GM21528 (cell line): ENCODE measurements around the gene MAPK8.
A peak's percentile ranks its signal among the peaks of the same experiment; 100 is the strongest.

Experiments
- ATAC-seq: cut with Tn5 transposase; IDR thresholded peaks from one replicate; pipeline ENCODE4 v1.9.1; 2021; ENCODE audit warnings: mild to moderate bottlenecking, moderate library complexity; ENCODE audit not compliant: unreplicated experiment, low FRiP score

MAPK8 gene

DNA sequence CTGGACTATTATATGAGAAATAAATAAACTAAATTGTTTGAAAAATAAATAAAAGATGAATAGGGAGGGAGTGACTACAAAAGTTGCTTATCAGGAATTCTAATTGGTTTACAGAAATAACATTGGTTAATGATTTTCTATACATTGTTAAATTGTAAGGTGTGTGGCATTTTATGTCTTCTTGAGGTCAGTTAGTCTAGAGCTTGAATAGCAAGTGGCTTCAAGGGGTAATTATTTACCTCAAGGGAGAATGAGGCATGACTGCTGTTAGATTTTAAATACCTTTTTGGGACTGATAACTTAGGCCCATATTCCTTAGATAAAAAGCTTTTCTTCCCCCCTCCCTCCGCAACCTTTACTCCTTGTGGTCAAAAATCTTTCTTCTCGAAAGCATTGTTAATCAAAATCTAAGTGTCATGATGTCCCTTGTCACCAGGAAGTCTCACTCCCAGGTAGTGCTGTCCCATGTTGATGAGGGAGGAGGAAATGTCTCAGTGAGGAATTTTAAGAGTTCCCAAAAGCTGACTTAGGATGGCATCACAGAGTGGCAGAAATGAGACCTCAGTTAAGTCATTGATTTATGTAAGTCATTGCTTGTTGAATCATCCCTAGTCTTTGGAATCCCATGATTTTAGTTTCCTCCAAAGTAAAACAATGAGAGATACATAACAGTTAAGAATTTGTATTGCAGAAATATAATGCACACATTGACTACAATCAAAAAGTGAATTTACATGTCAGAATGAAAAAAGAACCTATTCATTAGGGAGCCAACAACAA is 71.5 kb downstream of the MAPK8 start:
- no peak for ATAC-seq

- ATAC-seq: no peak
Measured at GRCh38 chr10:48378675-48379074, 72.2 kb downstream of the MAPK8 start.

- no peak for ATAC-seq
Measured at GRCh38 chr10:48381971-48382370, 75.5 kb downstream of the MAPK8 start.

DNA sequence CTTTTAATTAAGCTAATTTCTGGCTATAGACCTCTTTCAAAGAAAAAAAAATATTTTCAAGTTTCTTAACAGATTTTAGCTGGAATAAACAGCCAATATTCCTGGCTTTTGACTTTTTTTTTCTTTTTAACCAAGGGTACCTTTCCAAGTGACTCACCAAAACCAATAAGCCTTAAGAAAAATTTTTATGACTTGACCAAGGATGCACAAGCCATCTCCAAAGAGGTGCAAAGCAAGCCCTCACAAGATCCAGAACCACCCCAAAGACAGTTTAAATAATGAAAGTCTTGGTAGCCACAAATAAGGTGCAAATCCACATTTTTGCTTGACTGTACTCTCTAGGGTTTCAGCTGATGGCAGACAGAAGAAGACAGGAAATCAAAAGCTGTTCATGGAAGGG is 76.5 kb downstream of the MAPK8 start:
- no peak for ATAC-seq

GRCh38 chr10:48383393-48383792 is 76.9 kb downstream of the MAPK8 start:
- no peak for ATAC-seq

DNA sequence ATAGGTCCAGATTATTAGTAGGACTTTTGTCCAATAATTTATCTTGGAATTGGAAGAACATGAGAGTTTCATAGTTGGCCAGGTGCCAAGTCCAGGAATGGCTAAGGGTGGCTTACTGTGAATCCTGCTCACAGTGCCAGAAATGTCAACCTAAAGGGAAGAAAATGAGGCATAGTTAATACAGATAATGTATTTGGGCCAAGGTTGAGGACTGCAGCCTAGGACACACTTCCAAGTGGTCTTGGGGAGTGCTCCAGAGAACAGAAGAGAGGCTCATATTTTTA is 78.2 kb downstream of the MAPK8 start:
- ATAC-seq: no peak

- ATAC-seq: no peak
Measured at GRCh38 chr10:48389272-48389671, 82.8 kb downstream of the MAPK8 start.

GRCh38 chr10:48389846-48390557 is 83.5 kb downstream of the MAPK8 start:
- no peak for ATAC-seq

GRCh38 chr10:48390558-48390871 is 84.0 kb downstream of the MAPK8 start:
- no peak for ATAC-seq

DNA sequence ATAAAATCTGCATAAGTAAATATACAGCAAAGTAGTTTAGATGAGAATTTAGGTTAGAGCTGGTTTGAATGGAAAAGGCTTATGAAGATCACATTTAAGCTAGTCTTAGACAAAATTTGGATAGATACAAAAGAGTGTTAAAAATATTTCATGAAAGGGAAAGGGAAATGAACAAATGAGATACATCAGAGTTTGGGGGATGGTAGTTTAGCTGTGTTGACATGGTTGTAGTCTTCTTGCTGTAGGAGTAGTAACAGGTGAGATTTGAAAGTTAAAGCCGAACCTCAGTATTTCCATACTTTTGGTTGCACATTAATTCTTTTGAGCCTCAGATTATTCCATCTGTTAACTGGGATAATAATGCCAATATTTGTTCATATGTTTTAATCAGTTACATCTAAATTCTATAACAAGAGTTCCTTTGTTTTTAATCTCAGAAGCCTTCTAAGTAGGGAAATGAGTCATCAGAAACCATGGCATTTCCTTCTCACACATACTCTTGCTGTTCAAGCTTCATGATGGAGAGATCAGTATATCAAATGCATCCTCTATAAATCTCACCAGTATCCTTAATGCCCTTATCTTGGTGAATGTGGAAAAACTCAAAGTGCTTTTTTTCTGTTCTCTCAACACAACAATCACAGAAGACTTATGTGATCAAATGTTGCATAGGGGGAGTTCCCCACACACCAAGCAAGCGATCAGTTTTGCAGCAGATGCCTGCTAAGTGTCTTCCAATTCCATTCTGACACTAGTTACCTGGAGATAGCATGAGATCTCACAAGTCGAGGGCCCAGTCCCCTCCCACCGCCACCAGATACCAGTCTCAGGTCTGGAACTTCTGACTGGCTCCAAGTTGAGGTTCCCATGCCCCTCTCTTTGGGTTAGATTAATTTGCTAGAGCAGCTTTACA is 84.7 kb downstream of the MAPK8 start:
- ATAC-seq: peak; percentile 71

- ATAC-seq: no peak
Measured at GRCh38 chr10:48391994-48392393, 85.5 kb downstream of the MAPK8 start.

DNA sequence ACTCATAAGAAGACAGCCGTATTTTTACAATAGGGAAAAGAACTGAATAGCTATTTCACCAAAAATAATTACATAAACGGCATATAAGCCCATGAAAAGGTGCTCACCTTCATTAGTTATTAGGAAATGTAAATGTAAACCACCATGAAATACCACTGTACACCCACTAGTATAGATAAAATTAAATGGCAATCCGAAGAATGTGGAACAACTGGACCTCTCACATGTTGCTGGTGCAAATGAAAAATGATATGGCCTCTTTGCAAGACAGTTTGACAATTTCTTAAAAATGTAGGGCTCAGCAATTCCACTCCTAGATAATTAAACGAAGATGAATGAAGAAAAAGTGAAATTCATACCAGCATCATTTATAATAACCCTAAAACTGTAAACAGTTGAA is 91.8 kb downstream of the MAPK8 start:
- ATAC-seq: no peak

GRCh38 chr10:48399056-48399541 is 92.6 kb downstream of the MAPK8 start:
- no peak for ATAC-seq

- no peak for ATAC-seq
Measured at GRCh38 chr10:48399551-48399950, 93.1 kb downstream of the MAPK8 start.

DNA sequence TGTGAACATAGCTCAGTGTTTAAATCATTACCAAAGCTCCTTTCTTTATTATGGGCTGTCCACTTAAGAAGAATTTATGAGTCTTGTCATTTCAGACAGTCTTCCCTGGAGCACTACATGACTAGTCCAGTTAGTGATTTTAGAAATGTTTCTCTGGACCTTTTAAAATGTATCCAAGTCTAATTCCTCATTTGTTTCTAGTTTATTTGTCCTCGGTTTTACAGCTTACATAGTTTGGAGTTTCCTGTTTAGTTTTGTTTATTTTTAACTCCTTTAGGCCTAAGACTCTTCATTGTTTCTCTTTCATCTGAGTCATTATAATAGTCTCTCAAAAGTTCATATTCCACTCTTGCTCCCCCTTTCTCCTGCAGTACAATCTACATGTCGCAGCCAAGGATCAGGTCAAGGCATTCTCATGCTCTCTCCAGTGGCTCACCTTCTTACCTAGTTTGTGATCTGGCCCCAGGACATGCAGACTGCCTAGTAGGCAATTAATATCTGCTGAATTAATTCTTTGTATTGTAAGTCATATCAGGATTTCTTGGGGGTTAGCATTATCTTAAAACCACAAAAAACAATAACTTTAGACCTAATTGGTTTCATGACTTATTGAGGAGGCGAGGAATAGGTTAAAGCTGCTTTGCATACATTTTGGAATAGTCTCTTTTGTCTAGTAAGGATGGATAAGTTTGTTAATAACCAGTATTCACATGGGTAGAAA is 93.8 kb downstream of the MAPK8 start:
- ATAC-seq: no peak

DNA sequence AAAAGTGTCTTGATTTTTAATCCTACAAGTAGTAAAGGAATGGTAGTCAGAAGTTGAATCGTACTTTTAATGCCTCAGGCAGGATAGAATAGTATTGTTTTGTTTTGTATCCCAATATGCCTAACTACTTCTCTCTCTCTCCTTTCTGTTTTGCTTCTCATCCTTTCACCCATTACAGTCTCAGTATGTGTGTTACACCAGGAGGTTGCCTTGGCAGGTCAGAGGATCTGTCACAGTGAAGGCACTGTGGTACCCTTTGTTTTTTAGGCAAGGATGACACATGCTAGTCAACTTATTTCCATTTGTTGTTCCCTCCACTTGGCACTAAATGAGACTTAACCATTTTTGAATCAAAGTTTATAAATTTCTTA is 94.4 kb downstream of the MAPK8 start:
- no peak for ATAC-seq

DNA sequence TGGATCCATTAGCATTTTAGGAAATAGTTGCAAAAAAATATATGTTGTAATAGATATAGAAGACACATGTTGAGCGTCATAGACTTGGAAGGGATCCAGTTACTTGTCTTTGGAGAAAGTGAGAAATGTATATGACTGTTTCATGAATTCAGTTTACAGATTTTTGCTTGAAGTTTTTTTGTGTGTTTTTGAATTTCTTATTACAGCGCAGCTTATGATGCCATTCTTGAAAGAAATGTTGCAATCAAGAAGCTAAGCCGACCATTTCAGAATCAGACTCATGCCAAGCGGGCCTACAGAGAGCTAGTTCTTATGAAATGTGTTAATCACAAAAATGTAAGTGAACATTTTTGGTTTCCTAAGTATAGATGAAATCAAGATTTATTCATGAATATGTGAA is 98.2 kb downstream of the MAPK8 start:
- ATAC-seq: no peak

DNA sequence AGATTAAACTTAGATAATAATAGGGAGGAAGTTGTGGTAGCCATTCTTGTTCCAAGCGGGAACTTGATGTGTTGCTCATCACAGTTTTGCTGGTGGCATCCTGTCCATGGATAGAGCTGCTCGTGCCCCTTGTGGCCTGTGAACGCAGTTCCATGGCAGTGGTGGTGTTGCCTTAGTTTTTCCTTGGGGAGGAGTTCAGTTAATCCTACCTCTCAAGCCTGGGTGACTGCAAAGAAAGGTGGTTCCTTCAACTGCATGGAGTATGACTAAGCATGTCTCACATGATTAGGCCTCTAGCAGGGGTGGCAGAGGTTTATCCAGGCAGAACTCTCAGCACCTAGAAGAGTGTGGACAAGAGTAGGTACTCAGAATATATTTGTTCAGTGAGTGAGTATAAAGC is 99.7 kb downstream of the MAPK8 start:
- no peak for ATAC-seq

GRCh38 chr10:48406658-48407057 is 100.2 kb downstream of the MAPK8 start:
- ATAC-seq: no peak

- ATAC-seq: no peak
Measured at GRCh38 chr10:48410503-48410902, 104.0 kb downstream of the MAPK8 start.

- no peak for ATAC-seq
Measured at GRCh38 chr10:48411510-48411909, 105.0 kb downstream of the MAPK8 start.
